HepG2 (cell line): ENCODE results near the gene USP20. TPM values are rescaled to one million over a fixed set of nuclear protein-coding genes. Genes with fewer than 3 reads are reported as not detected.

Experiments used
- ATAC-seq: fragments of 200-7000 bp; cut with Tn5 transposase; 3 replicates; pipeline ENCODE4 v1.9.1; 2020; ENCODE audit warnings: mild to moderate bottlenecking, moderate library complexity
- BruUV-seq: library from RNA; stranded (reverse); fragments of 400-500 nt; replicated peaks from 2 replicates; lab custom pipeline; 2021; lab: Mats Ljungman, UMichigan
- CTCF ChIA-PET: fragments of 300-600 bp; formaldehyde crosslinking; extraction: SDS; loops from one replicate; lab custom pipeline; 2021; ENCODE audit warnings: low total read pairs, inconsistent platforms, low intra/inter-chr PET ratio; lab: Yijun Ruan, JAX
- POLR2A ChIA-PET: fragments of 350-600 bp; sonication (Branson Sonifier 250); formaldehyde crosslinking; loops from one replicate; lab custom pipeline; 2020; ENCODE audit warnings: antibody characterized with exemption, inconsistent platforms; lab: Yijun Ruan, JAX
- DNase-seq: peaks from one replicate; pipeline ENCODE4 v3.0.0-alpha.2; 2015; ENCODE audit warnings: low spot score
- FAIRE-seq: peaks from 3 replicates; lab custom pipeline; 2011; peaks lifted over from hg19 to GRCh38; lab: Jason Lieb, UNC
- H2AFZ ChIP-seq: one replicate; pipeline ENCODE4 v1.6.1; 2011; ENCODE audit warnings: low read length, inconsistent platforms
- H3K27ac ChIP-seq: fragments of 300-600 bp; 3 replicates; pipeline ENCODE4 v1.8.0; 2011; ENCODE audit warnings: mixed run types, mild to moderate bottlenecking, mixed read lengths, low read length, inconsistent platforms; ENCODE audit not compliant: insufficient read depth; ENCODE audit errors: extremely low read length
- H3K27me3 ChIP-seq, 2 experiments: fragments of 200-600 bp in 1 of 2; 2 replicates in 1 of 2; 3 replicates in 1 of 2; pipeline versions ENCODE4 v1.6.0 to v1.8.0; 2011; ENCODE audit warnings: low read length in 2 of 2, mild to moderate bottlenecking in 2 of 2, moderate library complexity in 2 of 2, inconsistent platforms in 1 of 2; ENCODE audit not compliant: insufficient read depth in 2 of 2, control insufficient read depth in 1 of 2
- H3K36me3 ChIP-seq, 2 experiments: fragments of 200-600 bp in 1 of 2; replicated peaks in 1 of 2; 2 replicates in 1 of 2; 3 replicates in 1 of 2; pipeline versions ENCODE4 v1.5.1 to v1.8.0; 2011; ENCODE audit warnings: low read length in 2 of 2, inconsistent platforms in 1 of 2; ENCODE audit not compliant: insufficient read depth in 2 of 2, control insufficient read depth in 1 of 2
- H3K4me1 ChIP-seq: 2 replicates; pipeline ENCODE4 v1.5.1; 2012; ENCODE audit warnings: low read length, inconsistent platforms; ENCODE audit not compliant: insufficient read depth
- H3K4me2 ChIP-seq: 2 replicates; pipeline ENCODE4 v1.6.0; 2011; ENCODE audit warnings: low read depth, low read length, inconsistent platforms
- H3K4me3 ChIP-seq, 3 experiments: fragments of 200-600 bp in 1 of 3; sonication (generic), shearing (Covaris generic) in 1 of 3; replicated peaks in 1 of 3; 2 replicates each; pipeline ENCODE4 v1.5.1; 2011 to 2016; ENCODE audit warnings: low read length in 3 of 3, inconsistent platforms in 2 of 3, low read depth in 2 of 3, mild to moderate bottlenecking in 2 of 3, control low read depth in 1 of 3, mixed read lengths in 1 of 3; ENCODE audit not compliant: insufficient read depth in 1 of 3
- H3K79me2 ChIP-seq: one replicate; pipeline ENCODE4 v1.6.1; 2011; ENCODE audit warnings: low read length, inconsistent platforms; ENCODE audit not compliant: insufficient read depth
- H3K9ac ChIP-seq: 2 replicates; pipeline ENCODE4 v1.6.0; 2011; ENCODE audit warnings: mild to moderate bottlenecking, low read depth, low read length, inconsistent platforms; ENCODE audit not compliant: insufficient read depth
- H3K9me3 ChIP-seq: 2 replicates; pipeline ENCODE4 v1.5.1; 2012; ENCODE audit warnings: mild to moderate bottlenecking, low read length
- H4K20me1 ChIP-seq: 2 replicates; pipeline ENCODE4 v1.6.0; 2011; ENCODE audit warnings: inconsistent platforms, mild to moderate bottlenecking, low read length, moderate library complexity; ENCODE audit not compliant: insufficient read depth
- MTA3 ChIP-seq: sonication (generic); formaldehyde crosslinking; IDR thresholded peaks from 2 replicates; pipeline ENCODE4 v1.4.0; 2020; ENCODE audit warnings: missing genetic modification reagents
- ZBTB38 ChIP-seq: sonication (generic); formaldehyde crosslinking; IDR thresholded peaks from 2 replicates; pipeline ENCODE4 v1.5.1; 2020; ENCODE audit warnings: mild to moderate bottlenecking, missing genetic modification reagents
- ZNF614 ChIP-seq: IDR thresholded peaks from 2 replicates; pipeline ENCODE4 v1.6.1; 2018; ENCODE audit warnings: missing biosample characterization, missing genetic modification reagents, inconsistent platforms, borderline replicate concordance
- ZNF781 ChIP-seq: sonication (generic); formaldehyde crosslinking; IDR thresholded peaks from 2 replicates; pipeline ENCODE4 v1.5.1; 2020; ENCODE audit warnings: borderline replicate concordance, mild to moderate bottlenecking, missing genetic modification reagents; ENCODE audit errors: not compliant biosample characterization
- ZSCAN21 ChIP-seq: sonication (generic); formaldehyde crosslinking; IDR thresholded peaks from 2 replicates; pipeline ENCODE4 v1.8.0; 2022; ENCODE audit warnings: mild to moderate bottlenecking, missing genetic modification reagents, moderate library complexity, borderline replicate concordance
- WGBS: methylation state at CpG from one replicate; pipeline ENCODE4 v1.1.6; 2017; ENCODE audit warnings: low lambda C conversion rate; 5-methylcytosine and 5-hydroxymethylcytosine counted together
- in situ Hi-C: cut with HindIII; loops from 2 replicates; pipeline ENCODE4 v1.10.0; 2017; ENCODE audit warnings: low pct_unique_long_range_greater_than_20kb; ENCODE audit not compliant: extremely low pct_ligation_motif_present
- intact Hi-C: fragments of 100-400 bp; cut with micrococcal nuclease; formaldehyde crosslinking; loops from one replicate; pipeline ENCODE4 v1.10.0; 2022; ENCODE audit not compliant: unreplicated experiment
- polyA plus RNA-seq, 8 experiments: library from polyadenylated mRNA; depleted of rRNA in 3 of 8; stranded (reverse) in 7 of 8; unstranded in 1 of 8; fragments of >200 nt; fragmentation: Illumina TruSeq in 4 of 8; extraction: Trizol in 4 of 8; gene quantifications; 2 replicates each; pipeline versions ENCODE4 v1.2.1 to v1.2.3, GENCODE V29; 2011 to 2016; ENCODE audit warnings: low read depth in 4 of 8, missing spikeins in 1 of 8, mixed read lengths in 1 of 8; ENCODE audit not compliant: insufficient read depth in 1 of 8
- total RNA-seq, 5 experiments: library from RNA; depleted of rRNA; stranded (reverse); fragments of >200 nt; fragmentation: Illumina TruSeq; extraction: Trizol; gene quantifications; 2 replicates each; pipeline ENCODE4 v1.2.3, GENCODE V29; 2016; ENCODE audit warnings: low read depth in 1 of 5
- TF ChIP-seq, protein P1 (sequence below): sonication (generic); formaldehyde crosslinking; IDR thresholded peaks from 2 replicates; pipeline ENCODE4 v1.4.0; 2020; ENCODE audit warnings: missing genetic modification reagents

USP20 gene
- total and polyA plus RNA-seq, 2 of the 13 experiments (the other 11 are each of a cell fraction or from before 2014, with no cell fraction given) = 4.4 to 5.9 TPM

DNA sequence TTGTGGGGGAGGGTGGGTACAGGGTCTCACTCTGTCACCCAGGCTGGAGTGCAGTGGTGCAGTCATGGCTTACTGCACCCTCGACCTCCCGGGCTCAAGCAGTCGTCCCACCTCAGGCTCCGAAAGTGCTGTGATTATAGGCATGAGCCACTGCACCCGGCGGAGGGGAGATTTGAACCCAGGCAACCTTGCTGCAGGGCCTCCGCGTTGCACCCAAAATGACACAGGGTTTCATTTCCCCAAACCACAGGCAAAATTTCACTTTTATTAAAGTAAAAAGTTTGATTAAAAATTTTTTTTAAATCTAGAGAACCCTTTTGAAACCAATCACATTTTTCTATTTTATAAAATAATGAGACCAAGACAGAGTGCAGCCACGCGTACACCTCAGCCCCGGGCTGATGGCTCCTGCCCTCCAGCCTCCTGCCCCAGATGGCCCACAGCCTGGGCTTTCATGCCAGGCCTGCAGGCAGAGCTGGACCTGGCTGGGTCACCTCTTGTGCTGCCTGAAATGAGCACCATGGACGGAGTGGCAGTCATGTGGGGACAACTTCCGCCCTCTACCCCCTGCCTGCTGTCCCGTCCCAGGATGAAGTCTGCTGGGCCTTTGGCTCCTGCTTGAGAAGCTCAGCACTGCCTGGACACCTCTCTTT lies 30.5 kb downstream of the USP20 start:
- Histone ChIP-seq H3K27ac (no peak overlapping the region), H3K4me2 (no peak overlapping the region), H4K20me1 (no peaks in the 10 kb centered on the region), H3K9me3 (no peaks in the 10 kb centered on the region), H2AFZ (no peak overlapping the region), H3K9ac (no peak overlapping the region), H3K27me3 (no peaks in the 10 kb centered on the region), H3K4me1 (no peaks in the 10 kb centered on the region), H3K4me3 (no peak overlapping the region), H3K36me3 (peaks cover 2 to 3% of the 10 kb centered on the region in 2 experiments; a peak in 1 of 5 replicates), H3K79me2 (no peaks in the 10 kb centered on the region)
- ATAC-seq (no peak), FAIRE-seq (no peak), DNase-seq (no peak)
- BruUV-seq = no TSS peak
- CTCF ChIA-PET = no interaction called here
- TF ChIP-seq ZNF614 (CRISPR knock-in tag) = no peak
- TF ChIP-seq, protein P1, sequence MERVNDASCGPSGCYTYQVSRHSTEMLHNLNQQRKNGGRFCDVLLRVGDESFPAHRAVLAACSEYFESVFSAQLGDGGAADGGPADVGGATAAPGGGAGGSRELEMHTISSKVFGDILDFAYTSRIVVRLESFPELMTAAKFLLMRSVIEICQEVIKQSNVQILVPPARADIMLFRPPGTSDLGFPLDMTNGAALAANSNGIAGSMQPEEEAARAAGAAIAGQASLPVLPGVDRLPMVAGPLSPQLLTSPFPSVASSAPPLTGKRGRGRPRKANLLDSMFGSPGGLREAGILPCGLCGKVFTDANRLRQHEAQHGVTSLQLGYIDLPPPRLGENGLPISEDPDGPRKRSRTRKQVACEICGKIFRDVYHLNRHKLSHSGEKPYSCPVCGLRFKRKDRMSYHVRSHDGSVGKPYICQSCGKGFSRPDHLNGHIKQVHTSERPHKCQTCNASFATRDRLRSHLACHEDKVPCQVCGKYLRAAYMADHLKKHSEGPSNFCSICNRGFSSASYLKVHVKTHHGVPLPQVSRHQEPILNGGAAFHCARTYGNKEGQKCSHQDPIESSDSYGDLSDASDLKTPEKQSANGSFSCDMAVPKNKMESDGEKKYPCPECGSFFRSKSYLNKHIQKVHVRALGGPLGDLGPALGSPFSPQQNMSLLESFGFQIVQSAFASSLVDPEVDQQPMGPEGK (CRISPR knock-in tag) = no peak
- no peak for TF ChIP-seq ZNF781 (CRISPR knock-in tag)
- TF ChIP-seq ZSCAN21 (CRISPR knock-in tag) = no peak
- no peak for TF ChIP-seq ZBTB38 (CRISPR knock-in tag)
- no peak for TF ChIP-seq MTA3 (CRISPR knock-in tag)
- 94% methylated on average over 7 of the region's 14 CpGs for WGBS
- in situ Hi-C loops = no loop called here
- intact Hi-C loops = no loop called here
- POLR2A ChIA-PET = no interaction called here
